LNCAP (cell line): Measurements from ENCODE around the gene MLN.

Source experiments
- TF ChIP-seq, protein P1 (sequence below): fragments of 450-650 bp; IDR thresholded peaks from 2 replicates; pipeline ENCODE4 v1.5.1; 2017; ENCODE audit warnings: mild to moderate bottlenecking

The MLN gene

DNA sequence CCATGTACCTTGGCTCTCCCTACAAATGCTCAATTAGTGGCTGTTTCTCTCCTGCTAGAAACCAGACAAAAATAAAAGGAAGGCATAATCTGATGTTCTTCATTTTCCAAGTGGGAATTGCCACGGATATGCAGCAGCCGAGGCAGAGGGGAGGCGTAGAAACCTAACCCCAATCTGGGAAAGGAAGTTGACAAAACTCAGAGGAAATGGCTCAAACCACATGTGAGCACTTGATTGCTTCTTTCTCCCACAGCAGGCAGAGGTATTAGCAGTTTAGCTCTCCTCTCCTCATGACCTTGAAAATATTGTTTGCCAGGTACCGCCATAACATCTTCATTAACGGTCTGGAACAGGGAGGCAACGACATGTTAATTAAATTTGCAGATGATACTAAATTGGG lies 3.8 kb upstream of the MLN start:
- TF ChIP-seq, protein P1, sequence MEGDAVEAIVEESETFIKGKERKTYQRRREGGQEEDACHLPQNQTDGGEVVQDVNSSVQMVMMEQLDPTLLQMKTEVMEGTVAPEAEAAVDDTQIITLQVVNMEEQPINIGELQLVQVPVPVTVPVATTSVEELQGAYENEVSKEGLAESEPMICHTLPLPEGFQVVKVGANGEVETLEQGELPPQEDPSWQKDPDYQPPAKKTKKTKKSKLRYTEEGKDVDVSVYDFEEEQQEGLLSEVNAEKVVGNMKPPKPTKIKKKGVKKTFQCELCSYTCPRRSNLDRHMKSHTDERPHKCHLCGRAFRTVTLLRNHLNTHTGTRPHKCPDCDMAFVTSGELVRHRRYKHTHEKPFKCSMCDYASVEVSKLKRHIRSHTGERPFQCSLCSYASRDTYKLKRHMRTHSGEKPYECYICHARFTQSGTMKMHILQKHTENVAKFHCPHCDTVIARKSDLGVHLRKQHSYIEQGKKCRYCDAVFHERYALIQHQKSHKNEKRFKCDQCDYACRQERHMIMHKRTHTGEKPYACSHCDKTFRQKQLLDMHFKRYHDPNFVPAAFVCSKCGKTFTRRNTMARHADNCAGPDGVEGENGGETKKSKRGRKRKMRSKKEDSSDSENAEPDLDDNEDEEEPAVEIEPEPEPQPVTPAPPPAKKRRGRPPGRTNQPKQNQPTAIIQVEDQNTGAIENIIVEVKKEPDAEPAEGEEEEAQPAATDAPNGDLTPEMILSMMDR, result no peak

DNA sequence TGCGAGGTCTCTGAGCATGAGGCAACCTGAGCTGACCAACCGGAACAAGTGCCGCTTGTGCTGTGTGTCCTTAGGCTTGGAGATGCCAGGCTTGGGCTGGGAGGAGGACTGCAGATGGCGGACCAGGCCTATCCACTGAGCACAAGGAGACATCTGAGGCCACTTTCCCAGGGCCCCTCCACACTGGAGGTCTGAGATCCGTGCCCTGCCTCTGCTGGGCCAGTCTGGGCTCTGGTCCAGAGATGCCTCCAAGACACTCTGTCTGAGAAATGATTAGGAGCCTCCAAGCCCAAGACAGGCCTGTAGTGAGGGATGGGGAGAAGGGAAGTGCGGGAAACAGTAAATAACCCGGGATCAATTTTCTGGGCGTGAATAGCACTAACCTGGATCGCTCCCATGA lies 3.0 kb upstream of the MLN start:
- TF ChIP-seq, protein P1, result no peak

DNA sequence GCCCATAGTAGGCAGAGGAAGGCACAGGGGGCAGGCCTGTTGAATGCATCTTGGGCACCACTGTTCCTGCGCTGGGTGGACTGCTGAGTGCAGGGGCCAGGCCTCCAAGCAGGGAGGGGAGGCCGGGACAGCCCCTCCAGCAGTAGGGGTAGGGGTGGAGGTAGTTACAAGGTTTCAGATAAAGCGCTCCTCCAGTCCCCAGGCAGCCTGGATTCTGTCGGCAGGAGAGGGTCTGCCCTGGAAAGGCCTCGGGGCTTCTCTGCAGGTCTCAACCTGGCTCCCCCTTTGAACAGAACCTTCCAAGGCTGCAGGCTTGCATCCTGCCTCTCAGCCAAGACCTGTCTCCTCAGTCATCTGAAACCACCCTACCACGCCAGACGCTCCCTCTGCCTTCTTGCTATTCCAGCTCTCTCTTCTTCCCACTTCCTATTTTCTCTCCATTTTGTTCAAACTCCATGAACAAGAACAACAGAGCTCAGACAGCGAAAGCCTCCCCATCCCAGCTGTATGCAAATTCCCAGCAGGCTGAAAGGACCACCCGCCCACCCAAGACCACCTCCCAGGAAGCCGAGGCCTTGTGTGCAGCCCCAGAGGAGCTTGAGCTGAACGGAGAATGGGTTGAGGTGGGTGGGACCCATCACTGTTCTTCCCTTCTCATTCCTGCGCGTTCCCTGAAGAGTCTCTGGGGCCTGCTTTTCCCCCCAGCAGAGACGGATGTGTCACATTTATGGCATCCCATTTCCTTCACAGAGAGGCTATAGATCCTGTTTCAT lies 1.4 kb downstream of the MLN start:
- TF ChIP-seq, protein P1, result no peak

DNA sequence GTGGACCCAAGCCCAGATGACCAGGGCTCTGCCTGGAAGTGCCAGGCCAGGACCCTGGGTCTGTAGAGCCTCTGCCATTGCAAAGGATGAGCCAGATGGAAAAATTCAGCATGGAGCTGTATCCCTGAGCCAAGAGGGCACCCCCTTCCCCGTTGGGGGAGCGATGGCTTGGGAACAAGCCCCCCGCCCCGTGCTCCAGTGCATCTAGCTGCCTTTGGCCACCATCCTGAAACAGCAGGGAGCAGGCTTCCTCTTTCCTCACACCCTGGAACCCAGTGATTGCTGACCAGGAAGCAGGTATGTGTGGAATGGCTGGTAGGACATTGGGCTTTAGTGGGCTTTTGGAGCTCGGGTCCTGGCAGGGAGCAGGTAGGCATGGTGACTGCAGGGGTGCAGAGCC lies 2.2 kb downstream of the MLN start:
- TF ChIP-seq, protein P1, result no peak

DNA sequence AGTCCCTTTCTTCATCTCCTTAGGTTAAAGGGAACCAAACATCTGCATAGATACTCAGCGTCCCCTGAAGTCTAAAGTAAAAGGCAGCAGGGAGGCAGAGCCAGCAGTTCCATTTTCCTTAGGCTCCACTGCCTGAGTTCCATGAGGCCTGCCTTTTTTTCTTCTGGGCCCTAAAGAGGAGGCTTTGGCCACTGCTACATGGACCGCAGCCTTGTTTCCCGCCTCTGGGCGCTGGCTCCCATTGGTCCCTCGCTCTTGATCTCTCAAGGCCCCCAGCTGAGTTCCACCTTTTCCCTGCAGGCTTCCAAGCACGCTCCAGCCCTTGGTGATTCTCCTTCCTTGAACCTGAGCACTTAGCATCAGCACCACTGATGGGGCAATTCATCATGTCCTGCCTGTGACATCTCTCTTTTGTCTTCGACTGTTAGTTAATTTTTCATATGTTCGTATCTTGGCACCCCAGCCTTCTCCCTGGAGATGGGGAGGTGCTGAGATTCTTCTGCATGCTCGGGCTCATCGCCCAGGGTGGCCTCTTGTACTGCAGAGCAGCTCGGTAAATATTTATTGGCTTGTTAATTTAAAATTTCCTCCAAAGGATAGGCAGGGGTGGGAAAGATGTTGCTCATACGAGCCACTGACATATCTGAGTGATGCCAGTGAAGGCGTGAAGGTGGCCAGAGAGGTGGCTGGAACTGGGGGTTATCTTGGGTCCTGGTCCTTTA lies 3.4 kb downstream of the MLN start:
- TF ChIP-seq, protein P1, result no peak

DNA sequence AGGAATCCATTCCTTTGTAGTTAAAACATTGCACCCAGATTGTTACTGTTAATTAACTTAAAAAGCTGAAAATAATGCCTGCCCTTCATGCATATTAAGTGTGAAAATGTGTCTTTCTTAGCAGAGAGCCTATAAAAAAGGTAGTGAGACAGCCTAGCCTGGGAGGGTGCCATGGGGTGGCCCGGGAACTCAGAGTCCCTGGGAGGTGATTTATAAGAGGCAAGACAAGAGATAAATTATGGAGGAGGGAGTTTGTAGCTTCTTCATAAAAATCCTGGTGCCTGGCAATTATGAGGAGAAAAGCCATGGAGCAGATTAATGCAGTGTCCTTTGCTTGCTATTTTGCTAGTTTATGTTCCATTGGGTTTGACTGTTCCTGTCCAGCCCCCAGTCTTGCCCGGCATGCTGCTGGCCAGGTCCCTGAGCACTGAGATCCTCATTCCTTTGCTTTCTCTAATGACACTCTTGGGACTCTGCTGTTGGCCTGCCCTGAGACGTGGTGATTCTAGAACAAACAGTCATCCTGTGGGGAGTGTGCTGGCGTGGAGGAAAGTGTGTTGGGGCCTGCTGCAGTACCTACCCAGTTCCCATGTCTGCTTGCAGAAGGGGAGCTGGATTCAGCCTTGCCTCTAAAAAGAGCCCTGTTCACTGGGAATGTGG lies 4.2 kb downstream of the MLN start:
- TF ChIP-seq, protein P1, result no peak

DNA sequence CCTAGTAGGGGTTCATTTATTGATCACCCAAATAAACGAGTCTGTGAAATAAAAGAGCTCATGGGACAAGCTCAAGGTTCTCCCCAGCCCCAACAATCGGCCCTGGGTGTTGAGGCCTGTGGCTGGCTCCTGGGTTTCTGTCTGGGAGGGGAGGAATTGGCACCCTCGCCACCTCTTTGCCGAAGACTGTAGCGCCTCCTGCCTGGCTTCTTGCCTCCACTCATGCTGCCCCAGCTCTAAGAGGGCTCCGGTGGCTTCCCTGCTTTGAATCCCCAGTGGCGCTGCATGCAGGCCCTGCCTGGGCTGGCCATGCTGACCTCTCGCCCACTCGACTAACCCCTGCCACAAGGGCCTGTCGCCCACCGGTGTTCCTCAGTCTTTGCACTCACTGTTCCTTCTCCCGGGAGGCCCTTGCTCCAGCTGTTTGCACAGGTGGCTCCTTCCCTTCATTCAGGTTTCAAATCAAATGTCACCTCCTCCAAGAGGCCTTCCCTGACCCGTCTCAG lies 5.4 kb downstream of the MLN start:
- TF ChIP-seq, protein P1, result no peak
